A673 (cell line): ENCODE results near the gene SLC38A8. TPM values are rescaled to one million over a fixed set of nuclear protein-coding genes. Genes with fewer than 3 reads are reported as not detected.

Experiments
- BruUV-seq: library from RNA; stranded (reverse); fragments of 400-500 nt; replicated peaks from 2 replicates; lab custom pipeline; 2021; lab: Mats Ljungman, UMichigan
- CTCF ChIA-PET: fragments of 300-600 bp; sonication (Branson Sonifier 250); formaldehyde crosslinking; loops from one replicate; lab custom pipeline; 2022; ENCODE audit warnings: antibody characterized with exemption; lab: Charles Lee
- POLR2A ChIA-PET: fragments of 300-600 bp; sonication (Branson Sonifier 250); formaldehyde crosslinking; loops from one replicate; lab custom pipeline; 2022; ENCODE audit warnings: antibody characterized with exemption; ENCODE audit not compliant: low non-redundant PET; lab: Charles Lee
- DNase-seq: peaks from one replicate; pipeline ENCODE4 v3.0.0-alpha.2; 2015; ENCODE audit warnings: low spot score
- H3K27ac ChIP-seq: fragments of 200-600 bp; sonication (generic); 2 replicates; pipeline ENCODE4 v1.5.1; 2016; ENCODE audit warnings: mixed run types, low read depth, mild to moderate bottlenecking, mixed read lengths, antibody characterized with exemption, low read length; ENCODE audit not compliant: poor library complexity, severe bottlenecking
- H3K27me3 ChIP-seq: fragments of 200-600 bp; sonication (generic); replicated peaks from 2 replicates; pipeline ENCODE4 v1.6.1; 2017; ENCODE audit warnings: mixed run types, low read depth, mild to moderate bottlenecking, mixed read lengths, antibody characterized with exemption, low read length; ENCODE audit not compliant: insufficient read depth, poor library complexity
- H3K36me3 ChIP-seq: fragments of 200-600 bp; sonication (generic); 2 replicates; pipeline ENCODE4 v1.6.1; 2016; ENCODE audit warnings: mixed run types, mild to moderate bottlenecking, mixed read lengths, antibody characterized with exemption, low read length; ENCODE audit not compliant: insufficient read depth, poor library complexity, severe bottlenecking
- H3K4me1 ChIP-seq: fragments of 200-600 bp; sonication (generic); 2 replicates; pipeline ENCODE4 v1.6.1; 2017; ENCODE audit warnings: mixed run types, mild to moderate bottlenecking, mixed read lengths, antibody characterized with exemption, low read length; ENCODE audit not compliant: insufficient read depth, poor library complexity, severe bottlenecking
- H3K4me3 ChIP-seq: fragments of 200-600 bp; sonication (generic); 2 replicates; pipeline ENCODE4 v1.5.1; 2016; ENCODE audit warnings: low read depth, mixed run types, mild to moderate bottlenecking, mixed read lengths, low read length; ENCODE audit not compliant: poor library complexity, severe bottlenecking
- H3K9me3 ChIP-seq: fragments of 200-600 bp; sonication (generic); 2 replicates; pipeline ENCODE4 v1.6.1; 2016; ENCODE audit warnings: mixed run types, low read depth, mild to moderate bottlenecking, mixed read lengths, antibody characterized with exemption, low read length; ENCODE audit not compliant: poor library complexity, severe bottlenecking
- EZH2 ChIP-seq: fragments of 200-600 bp; sonication (generic); IDR thresholded peaks from 2 replicates; pipeline ENCODE4 v1.6.1; 2017; ENCODE audit warnings: borderline replicate concordance, low read depth, mild to moderate bottlenecking, mixed read lengths, antibody characterized with exemption, low read length; ENCODE audit not compliant: poor library complexity, severe bottlenecking
- intact Hi-C: fragments of 100-400 bp; cut with micrococcal nuclease; formaldehyde crosslinking; loops from one replicate; pipeline ENCODE4 v1.10.0; 2022; ENCODE audit not compliant: unreplicated experiment
- total RNA-seq: library from RNA; stranded (reverse); gene quantifications from 2 replicates; pipeline ENCODE4 v1.2.3, GENCODE V29; 2021
- TF ChIP-seq, protein P1 (sequence below): fragments of 300-800, 200-600 bp; sonication (generic); conservative IDR thresholded peaks from 2 replicates; pipeline ENCODE4 v1.5.1; 2017; ENCODE audit warnings: low read depth, mild to moderate bottlenecking, antibody characterized with exemption, low read length, moderate library complexity, mixed read lengths

SLC38A8 gene
- total RNA-seq, 1 experiment from 2014 or later, result not detected

DNA sequence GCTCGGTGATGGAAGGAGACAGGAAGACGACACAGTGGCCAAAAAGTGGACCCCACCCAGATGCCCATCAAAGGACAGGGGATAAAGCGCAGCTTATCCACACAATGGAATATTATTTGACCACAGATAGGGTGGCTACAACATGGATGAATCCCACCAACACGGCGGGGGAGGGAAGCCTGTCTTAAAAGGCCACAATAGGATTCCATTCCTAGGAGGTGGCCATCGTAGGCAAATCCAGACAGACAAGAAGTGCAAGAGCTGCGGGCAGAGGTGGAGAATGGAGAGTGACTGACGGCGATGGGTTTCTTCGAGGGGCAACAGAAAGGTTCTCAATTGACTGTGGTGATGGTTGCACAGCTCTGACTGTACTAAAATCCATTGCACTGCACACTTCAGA is 16.0 kb downstream of the SLC38A8 start:
- Histone ChIP-seq H3K9me3 (peaks cover under 1% of the 10 kb centered on the region), H3K36me3 (no peaks in the 10 kb centered on the region), H3K27ac (no peak overlapping the region), H3K4me1 (no peaks in the 10 kb centered on the region), H3K4me3 (no peak overlapping the region), H3K27me3 (no peaks in the 10 kb centered on the region)
- DNase-seq, result no peak
- no TSS peak for BruUV-seq
- intact Hi-C loops, result no loop called here
- TF ChIP-seq EZH2, result no peak
- TF ChIP-seq, protein P1, sequence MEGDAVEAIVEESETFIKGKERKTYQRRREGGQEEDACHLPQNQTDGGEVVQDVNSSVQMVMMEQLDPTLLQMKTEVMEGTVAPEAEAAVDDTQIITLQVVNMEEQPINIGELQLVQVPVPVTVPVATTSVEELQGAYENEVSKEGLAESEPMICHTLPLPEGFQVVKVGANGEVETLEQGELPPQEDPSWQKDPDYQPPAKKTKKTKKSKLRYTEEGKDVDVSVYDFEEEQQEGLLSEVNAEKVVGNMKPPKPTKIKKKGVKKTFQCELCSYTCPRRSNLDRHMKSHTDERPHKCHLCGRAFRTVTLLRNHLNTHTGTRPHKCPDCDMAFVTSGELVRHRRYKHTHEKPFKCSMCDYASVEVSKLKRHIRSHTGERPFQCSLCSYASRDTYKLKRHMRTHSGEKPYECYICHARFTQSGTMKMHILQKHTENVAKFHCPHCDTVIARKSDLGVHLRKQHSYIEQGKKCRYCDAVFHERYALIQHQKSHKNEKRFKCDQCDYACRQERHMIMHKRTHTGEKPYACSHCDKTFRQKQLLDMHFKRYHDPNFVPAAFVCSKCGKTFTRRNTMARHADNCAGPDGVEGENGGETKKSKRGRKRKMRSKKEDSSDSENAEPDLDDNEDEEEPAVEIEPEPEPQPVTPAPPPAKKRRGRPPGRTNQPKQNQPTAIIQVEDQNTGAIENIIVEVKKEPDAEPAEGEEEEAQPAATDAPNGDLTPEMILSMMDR, result no peak
- CTCF ChIA-PET, result no interaction called here
- POLR2A ChIA-PET, result no interaction called here

DNA sequence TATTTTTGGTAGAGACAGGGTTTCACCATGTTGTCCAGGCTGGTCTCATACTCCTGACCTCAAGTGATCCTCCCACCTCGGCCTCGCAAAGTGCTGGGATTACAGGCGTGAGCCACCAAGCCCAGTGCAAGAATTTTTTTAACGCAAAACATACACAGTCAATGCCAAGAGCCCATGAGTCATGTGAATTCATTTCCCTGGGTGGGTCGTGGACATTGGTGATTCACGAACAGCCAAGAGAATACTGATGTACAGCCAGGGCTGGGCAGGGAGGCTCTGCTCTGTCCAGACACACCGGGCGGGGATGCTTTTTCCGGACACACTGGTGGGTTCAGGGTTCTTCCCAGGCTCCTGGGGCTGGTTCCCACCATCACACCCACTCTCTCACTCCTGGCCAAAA is 17.7 kb downstream of the SLC38A8 start:
- no peak for TF ChIP-seq EZH2
- TF ChIP-seq, protein P1, result no peak
- Histone ChIP-seq H3K27ac (no peak overlapping the region), H3K4me3 (no peak overlapping the region), H3K36me3 (no peaks in the 10 kb centered on the region), H3K4me1 (no peaks in the 10 kb centered on the region), H3K9me3 (peaks cover 4% of the 10 kb centered on the region), H3K27me3 (no peaks in the 10 kb centered on the region)
- intact Hi-C loops, result no loop called here
- POLR2A ChIA-PET, result no interaction called here
- no TSS peak for BruUV-seq
- no peak for DNase-seq
- CTCF ChIA-PET, result no interaction called here

DNA sequence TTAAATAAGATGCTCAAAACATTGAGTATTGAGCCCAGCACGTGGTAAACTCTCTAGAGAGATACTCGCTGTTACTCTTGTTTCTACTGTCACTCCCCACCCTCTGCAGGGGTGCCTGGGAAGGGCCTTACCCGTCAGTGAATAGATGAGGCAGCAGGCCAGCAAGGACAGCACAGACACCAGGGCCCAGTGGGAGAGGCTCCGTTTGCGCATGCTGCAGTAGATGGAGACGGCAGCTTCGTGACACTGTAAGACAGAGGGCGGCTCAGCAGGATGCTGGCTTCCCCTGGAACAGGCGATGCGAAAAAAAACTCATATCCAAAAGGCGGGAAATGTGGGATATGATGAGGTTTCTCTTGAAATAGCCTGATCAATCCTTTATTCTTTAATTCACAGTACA is 20.0 kb downstream of the SLC38A8 start:
- H3K27ac ChIP-seq, result no peak overlapping the region
- intact Hi-C loops, result no loop called here
- H3K4me3 ChIP-seq, result no peak overlapping the region
- no TSS peak for BruUV-seq
- peaks cover 4% of the 10 kb centered on the region for H3K9me3 ChIP-seq
- no peaks in the 10 kb centered on the region for H3K27me3 ChIP-seq
- POLR2A ChIA-PET, result no interaction called here
- no peak for DNase-seq
- TF ChIP-seq, protein P1, result no peak
- TF ChIP-seq EZH2, result no peak
- H3K4me1 ChIP-seq, result no peaks in the 10 kb centered on the region
- CTCF ChIA-PET, result no interaction called here
- H3K36me3 ChIP-seq, result no peaks in the 10 kb centered on the region
